ENCODE measurements around the gene ABI1. TPM values are rescaled to one million over a fixed set of nuclear protein-coding genes. Genes with fewer than 3 reads are reported as not detected.

The ABI1 gene
- total RNA-seq, 6 experiments from 2014 or later, result 13.4 to 25.3 (median 17.4) TPM

- no peak overlapping the region for H3K27ac ChIP-seq
- ATAC-seq (no peak), DNase-seq (no peak)
- no peaks in the 10 kb centered on the region for H3K36me3 ChIP-seq
- H3K4me3 ChIP-seq, result no peak overlapping the region
- intact Hi-C loops (cut with DNase I), result no loop called here
- 79% methylated on average over 2 of the region's 2 CpGs for WGBS (ENCODE audit: insufficient coverage, low coverage, low lambda C conversion rate, missing lambda C conversion rate)
- H3K27me3 ChIP-seq, result peaks cover 0 to 2% of the 10 kb centered on the region in 2 donors
- TF ChIP-seq CTCF (IDR thresholded peaks at IDR 0.05) (no peak), POLR2A (IDR thresholded peaks at IDR 0.05) (no peak)
- H3K4me1 ChIP-seq, result peaks cover 0 to 22% (median 3%) of the 10 kb centered on the region in 4 donors
- no peaks in the 10 kb centered on the region for H3K9me3 ChIP-seq
Observed at GRCh38 chr10:26698909-26699308, 161.8 kb downstream of the ABI1 start.

GRCh38 chr10:26697922-26698608 is 162.7 kb downstream of the ABI1 start:
- TF ChIP-seq CTCF (IDR thresholded peaks at IDR 0.05) (no peak), POLR2A (IDR thresholded peaks at IDR 0.05) (no peak)
- H3K4me1 ChIP-seq, result peaks cover 0 to 22% (median 3%) of the 10 kb centered on the region in 4 donors
- H3K27ac ChIP-seq, result peak overlapping the region; percentile 76 to 90 (median 88)
- ATAC-seq, result no peak
- no peaks in the 10 kb centered on the region for H3K9me3 ChIP-seq
- intact Hi-C loops (cut with DNase I), result no loop called here
- no peaks in the 10 kb centered on the region for H3K36me3 ChIP-seq
- DNase-seq, result no peak
- H3K4me3 ChIP-seq, result peak overlapping the region; percentile 81 to 97 (median 82)
- H3K27me3 ChIP-seq, result peaks cover 0 to 7% of the 10 kb centered on the region in 2 donors
- 2% methylated on average over 14 of the region's 42 CpGs for WGBS (ENCODE audit: insufficient coverage, low coverage, low lambda C conversion rate, missing lambda C conversion rate)

GRCh38 chr10:26697163-26697921 is 163.4 kb downstream of the ABI1 start, which contains the start of gene PDSS1:
Gene PDSS1, plus strand, starts transcription at chr10:26697701. Its CDS starts 11 bp downstream, at chr10:26697712.
- WGBS (ENCODE audit: insufficient coverage, low coverage, low lambda C conversion rate, missing lambda C conversion rate), result 0% methylated on average over 2 of the region's 82 CpGs
- Histone ChIP-seq H3K36me3 (no peaks in the 10 kb centered on the region), H3K27me3 (peaks cover 0 to 7% of the 10 kb centered on the region in 2 donors), H3K4me1 (peaks cover 0 to 22% (median 3%) of the 10 kb centered on the region in 4 donors), H3K9me3 (no peaks in the 10 kb centered on the region), H3K4me3 (peak within 1 kb of the TSS; percentile 81 to 97 (median 82)), H3K27ac (peak within 1 kb of the TSS; percentile 76 to 90 (median 88))
- intact Hi-C loops (cut with DNase I), result no loop called here
- TF ChIP-seq CTCF (IDR thresholded peaks at IDR 0.05) (no peak), POLR2A (IDR thresholded peaks at IDR 0.05) (peak; percentile 71)
- peak; percentile 94 to 97 (median 95) for ATAC-seq
- DNase-seq, result peak; percentile 80 to 85 (median 85)

GRCh38 chr10:26696786-26697162 is 164.0 kb downstream of the ABI1 start:
- 26% methylated on average over 10 of the region's 11 CpGs for WGBS (ENCODE audit: insufficient coverage, low coverage, low lambda C conversion rate, missing lambda C conversion rate)
- Histone ChIP-seq H3K36me3 (no peaks in the 10 kb centered on the region), H3K4me1 (peaks cover 0 to 22% (median 3%) of the 10 kb centered on the region in 4 donors), H3K27me3 (peaks cover 0 to 7% of the 10 kb centered on the region in 2 donors), H3K27ac (peak overlapping the region; percentile 76 to 90 (median 88)), H3K9me3 (no peaks in the 10 kb centered on the region), H3K4me3 (peak overlapping the region; percentile 81 to 97 (median 82))
- no peak for ATAC-seq
- intact Hi-C loops (cut with DNase I), result no loop called here
- no peak for TF ChIP-seq CTCF (IDR thresholded peaks at IDR 0.05)
- TF ChIP-seq POLR2A (IDR thresholded peaks at IDR 0.05), result no peak
- no peak for DNase-seq

Small RNAs within 50 kb of the gene (small RNA-seq; reads per million reads assigned to genes)
- gene RF00191 (0 reads per million in 2 experiments), gene RNU6-946P (0 reads per million in 2 experiments)

Other genes with a start within 250 kb of the ABI1 start
- gene PDSS1, start 163.3 kb downstream of the ABI1 start, total RNA-seq, result 10 to 100 TPM in 2 of 6 experiments, 1 to 10 TPM in 4; 2.3 to 15.9 (median 4.1) TPM
- gene ANKRD26, start 239.5 kb upstream of the ABI1 start, total RNA-seq, result 1 to 10 TPM; 2.1 to 4.3 (median 3.4) TPM